HG03571 (cell line): ENCODE measurements around the gene NMBR.
"Not testable (repeated sequence)": the region's sequence is repeated elsewhere in the genome, so short reads cannot be mapped to it uniquely, and the experiment has no call there.

Experiments
- ATAC-seq: cut with Tn5 transposase; IDR thresholded peaks from one replicate; pipeline ENCODE4 v1.9.1; 2021; ENCODE audit not compliant: unreplicated experiment

The NMBR gene

DNA sequence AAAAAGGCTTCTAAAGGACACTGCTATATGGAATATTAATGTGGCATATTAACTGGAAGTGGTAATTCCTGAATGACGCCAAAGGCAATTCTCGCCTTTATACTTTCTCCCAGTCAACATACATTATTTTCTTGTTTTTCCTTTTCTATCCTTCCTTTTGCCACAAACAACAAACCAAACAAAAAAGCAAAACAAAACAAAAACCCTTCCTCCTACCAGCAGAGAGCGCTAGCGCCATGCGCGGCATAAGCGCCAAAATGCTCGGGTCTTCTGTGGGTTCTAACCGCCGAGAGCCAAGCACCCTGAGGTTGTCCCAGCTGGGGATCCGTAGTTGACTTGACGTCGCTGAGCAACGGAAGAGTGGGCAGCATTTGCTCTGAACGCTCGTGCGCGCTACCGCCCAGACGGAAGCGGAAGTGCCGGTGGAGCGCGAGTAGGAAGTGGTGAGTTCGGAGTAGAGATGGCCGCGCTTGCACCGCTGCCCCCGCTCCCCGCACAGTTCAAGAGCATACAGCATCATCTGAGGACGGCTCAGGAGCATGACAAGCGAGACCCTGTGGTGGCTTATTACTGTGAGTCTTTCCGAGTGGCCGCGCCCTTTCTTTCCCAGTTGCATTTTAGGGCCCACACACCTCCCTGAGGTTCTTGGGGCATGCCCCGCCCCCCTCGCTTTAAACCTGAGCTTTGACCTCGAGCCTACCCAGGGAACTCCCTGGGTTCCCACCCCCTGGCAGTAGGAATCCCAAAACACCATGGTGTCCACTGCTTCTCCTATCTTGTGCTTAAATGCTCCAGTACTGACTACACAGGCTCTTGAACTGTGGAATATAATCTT, at the start of gene NMBR, which contains the start of gene VTA1:
Gene NMBR, minus strand, starts transcription at position 295 of the 835 bp plus-strand sequence. CDS start 58,464 bp downstream, outside the sequence.
Gene VTA1, plus strand, starts transcription at position 436 of the 835 bp plus-strand sequence. Its CDS starts 25 bp downstream, at position 461.
- peak; percentile 100 for ATAC-seq

DNA sequence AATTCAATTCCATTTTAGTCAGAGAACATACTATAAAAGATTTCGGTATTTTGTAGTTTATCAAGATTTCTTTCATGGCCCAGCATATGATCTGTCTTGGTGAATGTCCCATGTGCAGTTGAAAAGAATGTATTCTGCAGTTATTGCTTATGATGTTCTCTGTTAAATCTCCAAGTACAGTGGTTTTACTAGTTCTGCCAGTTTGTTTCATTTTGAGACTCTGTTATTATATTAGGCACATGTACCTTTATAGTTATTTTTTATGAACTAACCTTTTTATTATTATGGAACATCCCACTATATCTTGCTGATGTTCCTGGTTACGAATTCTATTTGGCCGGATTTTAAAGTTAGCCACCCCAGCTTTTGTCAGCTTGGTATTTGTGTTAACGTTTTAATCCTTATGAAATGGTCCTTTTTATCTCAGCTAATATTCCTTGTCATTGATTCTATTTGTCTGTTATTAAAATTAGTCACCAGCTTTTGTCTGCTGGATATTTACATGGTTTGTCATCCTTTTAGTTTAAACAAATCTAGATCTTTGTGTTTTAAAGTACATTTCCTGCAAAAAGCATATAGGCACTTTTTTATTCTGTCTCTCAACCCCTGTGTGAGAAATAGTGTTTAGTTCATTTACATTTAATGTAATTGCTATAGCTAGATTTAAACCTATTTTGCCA, 49.1 kb upstream of the NMBR start:
- ATAC-seq = no peak

DNA sequence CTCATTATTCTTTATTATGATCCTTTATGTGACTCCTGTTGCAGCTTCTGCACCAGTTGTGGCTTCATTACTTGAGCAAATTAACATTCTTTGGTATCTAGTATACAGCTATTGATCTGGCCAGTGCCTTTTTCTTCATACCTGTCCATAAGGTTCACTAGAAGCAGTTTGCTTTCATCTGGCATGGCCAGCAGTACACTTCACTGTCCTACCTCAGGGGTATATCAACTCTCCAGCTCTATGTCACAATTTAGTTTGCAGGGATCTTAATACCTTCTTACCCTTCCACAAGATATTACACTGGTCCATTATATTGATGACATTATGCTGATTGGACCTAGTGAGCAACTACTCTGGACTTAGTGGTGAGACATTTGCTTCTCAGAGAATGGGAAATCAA, 46.7 kb upstream of the NMBR start:
- no peak for ATAC-seq

DNA sequence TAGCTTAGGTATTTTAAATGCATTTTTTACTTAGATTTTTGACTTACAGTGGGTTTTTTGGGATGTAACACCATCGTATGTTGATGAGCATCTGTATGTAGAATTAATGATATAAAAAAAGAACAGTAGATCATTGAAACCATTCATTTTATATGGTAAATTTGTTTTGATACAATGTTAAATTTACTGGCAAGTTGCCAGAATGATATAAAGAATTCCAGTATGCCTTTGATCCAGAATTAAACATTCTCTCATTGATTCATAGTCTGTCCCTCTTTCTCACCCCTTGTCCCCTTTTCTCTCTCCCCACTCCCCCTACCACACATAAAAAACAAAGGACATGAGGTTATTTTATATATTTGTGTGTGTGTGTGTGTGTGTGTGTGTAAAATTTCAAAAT, 45.4 kb upstream of the NMBR start:
- no peak for ATAC-seq

DNA sequence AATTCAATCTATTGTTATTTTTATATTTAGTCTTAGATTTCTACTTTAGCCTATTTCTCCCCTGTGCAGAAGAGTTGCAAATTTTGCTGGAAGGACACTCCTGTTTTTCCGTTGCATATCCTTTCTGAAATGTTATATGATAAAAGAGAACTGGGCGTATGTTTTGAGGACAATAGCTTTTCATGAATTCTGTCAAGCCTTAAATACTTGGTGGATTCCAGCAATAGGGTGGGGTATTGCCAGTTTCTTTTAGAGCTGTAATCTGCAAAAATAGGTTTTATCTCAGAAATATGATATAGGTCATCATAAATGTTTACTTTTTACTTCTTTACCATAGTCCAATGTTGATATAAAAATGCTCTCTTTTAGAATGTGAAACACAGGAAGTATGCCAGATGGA, 42.1 kb upstream of the NMBR start:
- no peak for ATAC-seq

DNA sequence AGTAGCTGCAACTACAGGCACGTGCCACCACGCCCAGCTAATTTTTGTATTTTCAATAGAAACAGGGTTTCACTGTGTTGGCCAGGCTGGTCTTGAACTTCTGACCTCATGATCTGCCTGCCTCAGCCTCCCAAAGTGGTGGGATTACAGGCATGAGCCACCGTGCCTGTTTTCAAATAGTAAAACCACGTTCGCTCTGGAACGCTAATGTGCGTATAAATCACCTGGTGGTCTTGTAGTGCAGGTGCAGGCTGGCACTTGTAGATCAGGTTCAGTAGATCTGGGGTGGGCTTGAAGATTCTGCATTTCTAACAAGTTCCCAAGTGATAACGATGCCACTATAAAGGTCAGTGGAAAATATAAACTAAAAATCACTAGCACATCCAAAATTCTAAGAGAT, 41.4 kb upstream of the NMBR start:
- not testable (repeated sequence) for ATAC-seq

DNA sequence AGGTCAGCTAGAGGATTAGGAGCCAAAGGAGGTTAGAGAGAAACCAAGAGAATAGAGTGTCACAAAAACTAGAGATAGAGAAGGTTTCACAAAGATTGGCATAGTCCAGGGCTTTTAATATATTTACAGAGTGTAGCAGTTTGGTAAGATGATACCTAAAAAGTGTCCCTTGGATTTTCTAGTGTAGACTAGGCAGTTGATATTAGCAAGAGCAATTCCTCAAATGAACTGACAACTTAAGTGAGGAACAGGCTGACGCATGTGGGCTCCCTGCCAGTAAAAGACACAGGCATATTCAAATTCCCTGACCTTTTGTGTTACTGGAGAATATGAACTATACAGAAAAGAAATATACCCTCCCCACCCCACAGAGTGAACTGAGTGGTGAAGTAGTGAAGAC, 40.3 kb upstream of the NMBR start:
- ATAC-seq = no peak

DNA sequence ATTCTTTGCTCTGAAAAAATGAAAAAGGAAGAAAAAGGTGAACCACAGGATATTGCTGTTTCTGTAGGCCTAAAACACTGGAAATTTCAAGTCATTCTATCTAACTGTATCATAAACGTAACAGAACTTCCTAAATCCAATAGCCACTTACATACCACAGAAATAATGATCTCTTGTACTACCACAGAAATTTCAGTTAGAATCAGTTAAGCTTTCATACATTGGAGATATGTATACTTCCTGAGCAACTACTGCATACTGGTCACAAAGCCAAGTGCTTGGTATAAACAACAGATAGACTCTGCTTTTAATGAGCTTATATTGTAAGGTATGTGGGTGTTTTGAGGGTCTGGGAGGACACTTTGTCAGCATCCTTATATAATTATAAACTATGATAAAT, 38.7 kb upstream of the NMBR start:
- ATAC-seq = no peak

DNA sequence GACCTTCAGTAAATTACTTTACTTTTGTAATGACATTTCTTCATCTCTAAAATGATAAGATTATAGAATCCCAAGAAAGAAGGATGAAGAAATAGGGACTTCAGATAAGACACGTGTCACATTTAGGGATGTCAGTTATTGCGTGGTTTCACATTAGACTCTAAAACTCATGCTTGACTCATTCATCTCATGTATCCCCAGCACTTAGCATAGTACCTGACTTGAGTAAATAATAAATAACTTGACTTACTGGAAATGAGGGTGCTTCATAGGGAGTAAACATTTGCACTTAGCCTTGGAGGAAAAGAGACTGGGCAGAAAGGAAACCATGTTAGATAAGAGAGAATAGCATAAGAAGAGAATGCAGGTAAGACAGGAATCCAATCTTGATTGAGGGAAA, 37.4 kb upstream of the NMBR start:
- ATAC-seq = no peak

DNA sequence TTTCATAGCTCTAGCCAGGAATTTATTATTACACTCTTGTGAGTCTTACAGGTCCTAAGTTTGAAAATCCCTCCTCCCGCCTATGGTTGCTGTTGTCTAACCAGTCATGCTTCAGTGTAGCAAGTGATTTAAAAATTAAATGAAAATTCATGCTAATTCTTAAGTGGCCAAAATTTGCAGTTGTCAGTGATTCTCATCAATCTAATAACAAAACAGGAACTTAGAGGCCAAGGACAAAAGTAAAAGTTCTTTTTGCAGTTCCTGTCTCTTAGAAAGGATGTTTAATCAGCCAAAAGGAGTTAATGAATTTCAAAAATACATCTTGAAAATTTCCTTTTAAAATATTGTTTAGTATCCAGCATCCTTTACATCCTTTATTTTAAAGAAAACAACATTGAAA, 36.4 kb upstream of the NMBR start:
- ATAC-seq = no peak

DNA sequence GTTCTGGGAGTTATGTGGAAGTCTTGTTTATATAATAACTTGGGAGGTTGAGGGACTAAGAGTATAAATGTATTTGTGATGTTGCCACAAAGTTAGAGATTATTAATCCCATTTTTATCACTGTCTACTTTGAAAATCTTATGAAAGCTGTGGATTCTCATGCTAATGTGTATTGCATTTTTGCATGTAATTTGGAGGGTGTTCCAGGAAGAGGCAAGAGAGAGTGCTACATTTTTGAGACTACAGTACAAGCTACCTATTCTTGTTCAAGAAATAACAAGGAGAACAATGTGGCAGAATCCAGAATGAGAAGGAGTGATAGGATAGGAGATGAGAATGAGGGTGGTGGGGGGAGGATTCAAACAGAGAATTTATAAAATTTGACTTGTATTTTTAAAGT, 35.1 kb upstream of the NMBR start:
- no peak for ATAC-seq

DNA sequence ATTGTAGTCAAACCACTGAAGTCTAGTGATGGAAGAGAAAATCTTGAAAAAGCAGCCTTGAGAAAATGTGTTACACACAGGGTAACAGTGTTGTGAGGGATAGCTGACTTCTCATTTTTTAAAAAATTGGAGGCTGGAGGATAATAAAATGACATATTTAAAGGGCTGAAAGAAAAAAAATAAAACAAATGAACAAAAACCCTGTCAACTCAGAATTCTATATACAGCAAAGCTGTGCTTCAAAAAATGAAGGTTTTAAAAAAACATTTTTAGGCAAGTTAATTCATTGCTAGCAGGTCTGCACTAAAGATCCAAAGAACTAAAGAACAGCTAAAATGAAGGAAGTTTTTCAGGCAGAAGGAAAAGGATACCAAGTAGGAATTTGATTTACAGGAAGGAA, 31.2 kb upstream of the NMBR start:
- ATAC-seq = no peak

DNA sequence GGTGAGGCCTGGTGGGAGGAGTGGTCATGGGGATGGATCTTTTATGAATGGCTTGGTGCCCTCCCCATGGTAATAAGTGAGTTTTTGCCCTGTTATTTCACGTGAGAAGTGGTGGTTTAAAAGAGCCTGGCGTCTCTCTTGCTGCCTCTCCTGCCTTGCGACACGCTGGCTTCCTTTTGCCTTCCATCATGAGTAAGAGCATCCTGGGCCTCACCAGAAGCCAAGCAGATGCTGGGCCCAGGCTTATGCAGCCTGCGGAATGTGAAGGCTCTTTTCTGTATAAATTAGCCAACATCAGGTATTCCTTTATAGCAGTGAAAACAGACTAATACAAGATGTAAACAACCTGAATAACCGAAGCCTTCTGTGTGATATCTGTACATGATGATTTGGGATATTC, 27.8 kb upstream of the NMBR start:
- no peak for ATAC-seq

DNA sequence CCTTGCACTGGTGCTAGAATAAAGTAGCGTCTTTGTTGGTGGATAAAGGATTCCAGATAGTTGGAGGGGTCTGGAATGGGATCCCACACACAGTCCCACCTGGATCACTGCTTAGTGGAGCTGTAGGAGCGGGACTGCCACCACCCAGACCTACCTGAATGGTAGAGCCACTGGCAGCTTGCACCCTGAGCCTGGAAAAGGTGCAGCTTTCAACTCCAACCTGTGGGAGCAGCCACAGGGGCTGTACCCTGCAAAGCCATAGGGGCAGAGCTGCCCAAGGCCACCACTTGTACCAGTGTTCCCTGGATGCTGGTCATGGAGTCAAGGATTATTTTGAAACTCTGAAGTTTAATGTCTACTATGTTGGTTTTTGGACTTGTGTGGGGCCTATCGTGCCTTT, 27.1 kb upstream of the NMBR start:
- no peak for ATAC-seq

DNA sequence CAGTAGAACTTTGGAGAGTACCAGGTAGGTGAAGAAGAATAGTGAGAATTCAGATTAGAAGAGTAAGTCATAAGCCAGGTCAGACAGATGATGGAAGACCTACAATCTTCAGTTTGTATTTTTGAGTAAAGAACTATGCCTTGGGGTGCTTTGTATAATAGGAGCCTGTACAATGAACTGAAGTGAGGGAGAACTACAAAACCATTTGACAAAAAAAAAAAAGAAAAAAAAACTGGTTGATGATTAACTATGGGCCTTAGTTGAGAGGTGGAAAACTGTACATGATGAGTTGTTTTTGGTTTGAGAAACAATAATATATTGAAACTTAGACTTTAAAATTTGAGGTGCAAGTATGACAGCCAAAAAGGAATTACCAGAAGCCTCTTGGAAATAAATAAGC, 25.8 kb upstream of the NMBR start:
- no peak for ATAC-seq

DNA sequence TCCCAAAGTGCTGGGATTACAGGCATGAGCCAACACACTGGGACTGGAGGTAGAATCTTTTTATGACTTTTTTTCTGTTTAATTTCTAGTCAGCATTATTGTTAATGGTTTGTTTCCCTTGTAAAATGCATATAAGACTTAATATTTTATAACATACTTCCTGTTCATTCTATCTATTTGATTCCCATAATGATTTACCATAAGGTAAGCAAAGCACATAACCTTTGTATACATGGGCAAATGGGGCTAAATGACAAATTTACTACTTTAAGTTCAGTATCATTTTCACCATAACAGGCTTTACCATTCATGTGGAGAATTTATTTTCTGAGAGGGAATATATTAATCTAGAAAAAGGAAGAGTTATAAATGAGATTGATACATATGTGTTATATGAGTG, 24.4 kb upstream of the NMBR start:
- ATAC-seq = no peak

DNA sequence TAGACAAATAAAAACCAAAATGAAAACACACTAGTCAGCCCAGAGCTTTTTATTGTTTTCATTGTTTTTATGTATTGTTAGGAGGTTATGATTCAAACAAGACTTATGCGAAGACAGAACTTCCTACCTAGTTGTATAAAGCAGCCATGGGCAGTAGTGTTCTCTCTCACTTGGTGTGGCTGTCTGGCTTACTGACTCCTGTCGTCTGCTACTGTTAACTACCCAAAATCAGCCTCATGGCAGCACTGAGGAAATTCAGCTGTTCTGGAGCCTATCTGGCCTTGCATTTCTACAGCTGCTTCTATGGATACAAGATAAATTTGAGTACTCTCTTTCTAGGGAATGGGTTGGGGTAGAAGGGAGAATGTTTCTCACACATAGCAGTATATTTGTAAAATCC, 20.6 kb upstream of the NMBR start:
- ATAC-seq = no peak

DNA sequence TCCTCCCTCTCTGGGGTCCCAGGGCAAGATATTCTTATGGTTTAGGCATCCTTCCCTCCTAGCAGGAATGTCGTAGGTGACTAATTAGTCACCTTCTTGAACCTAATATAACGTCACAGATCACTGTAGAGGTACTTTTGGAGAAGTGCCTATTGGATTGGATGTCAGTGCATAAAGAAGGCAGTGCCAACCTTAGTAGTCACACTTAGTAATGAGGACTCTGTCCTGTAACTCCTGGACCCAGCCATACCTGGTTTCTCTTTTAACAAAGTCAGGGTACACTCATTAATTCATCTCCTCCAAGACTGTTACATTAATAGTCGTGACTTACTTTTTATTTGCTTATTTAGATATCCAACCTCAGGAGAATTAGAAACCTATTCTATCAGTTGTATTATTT, 20.1 kb upstream of the NMBR start:
- ATAC-seq = no peak

DNA sequence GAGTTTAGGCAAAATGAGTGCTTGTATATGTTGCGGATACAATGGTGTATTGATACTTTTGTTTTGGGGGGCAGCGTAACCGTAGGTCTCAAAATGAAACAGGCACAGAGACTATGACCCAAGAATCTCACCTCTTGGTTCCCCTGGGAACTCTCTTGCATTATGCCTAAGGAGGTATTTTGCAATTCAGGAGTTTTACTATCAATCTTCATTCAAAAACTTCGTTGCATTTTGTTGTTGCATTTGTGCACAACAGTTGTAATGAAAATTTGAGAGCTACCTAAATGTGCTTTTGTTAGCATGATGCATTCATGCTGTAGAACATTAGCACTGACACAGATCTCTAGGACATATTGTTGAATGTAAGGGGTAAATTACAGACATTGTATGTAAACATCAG, 18.3 kb upstream of the NMBR start:
- ATAC-seq = no peak

DNA sequence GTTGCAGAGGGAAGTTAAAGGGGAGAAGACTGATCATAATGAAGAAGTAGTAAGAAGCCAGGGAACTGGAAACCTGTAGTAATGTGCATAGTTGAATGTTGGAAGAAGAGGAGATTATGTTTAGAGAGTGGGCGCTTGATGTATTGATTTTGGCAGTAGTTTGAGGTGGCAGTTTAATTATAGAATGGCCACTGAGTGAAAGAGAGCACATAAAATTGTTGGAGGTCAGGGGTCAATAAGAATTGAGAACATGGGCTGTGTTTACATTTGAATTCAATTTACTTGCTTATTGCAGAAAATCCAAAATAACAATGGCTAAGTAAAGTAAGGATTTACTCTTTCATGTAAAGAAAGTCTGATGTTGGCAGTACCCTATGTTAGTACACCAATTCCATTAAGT, 15.9 kb upstream of the NMBR start:
- no peak for ATAC-seq

DNA sequence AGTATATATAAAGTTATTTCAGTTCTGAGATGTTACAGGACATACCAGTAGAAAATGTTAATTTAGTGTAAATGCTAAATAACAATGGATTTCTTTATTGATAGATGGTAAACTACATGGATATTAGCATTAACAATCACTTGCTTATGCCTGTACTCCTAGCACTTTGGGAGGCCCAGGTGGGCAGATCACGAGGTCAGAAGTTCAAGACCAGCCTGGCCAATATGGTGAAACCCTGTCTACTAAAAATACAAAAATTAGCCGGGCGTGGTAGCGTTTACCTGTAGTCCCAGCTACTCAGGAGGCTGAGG, 9.8 kb upstream of the NMBR start:
- not testable (repeated sequence) for ATAC-seq

DNA sequence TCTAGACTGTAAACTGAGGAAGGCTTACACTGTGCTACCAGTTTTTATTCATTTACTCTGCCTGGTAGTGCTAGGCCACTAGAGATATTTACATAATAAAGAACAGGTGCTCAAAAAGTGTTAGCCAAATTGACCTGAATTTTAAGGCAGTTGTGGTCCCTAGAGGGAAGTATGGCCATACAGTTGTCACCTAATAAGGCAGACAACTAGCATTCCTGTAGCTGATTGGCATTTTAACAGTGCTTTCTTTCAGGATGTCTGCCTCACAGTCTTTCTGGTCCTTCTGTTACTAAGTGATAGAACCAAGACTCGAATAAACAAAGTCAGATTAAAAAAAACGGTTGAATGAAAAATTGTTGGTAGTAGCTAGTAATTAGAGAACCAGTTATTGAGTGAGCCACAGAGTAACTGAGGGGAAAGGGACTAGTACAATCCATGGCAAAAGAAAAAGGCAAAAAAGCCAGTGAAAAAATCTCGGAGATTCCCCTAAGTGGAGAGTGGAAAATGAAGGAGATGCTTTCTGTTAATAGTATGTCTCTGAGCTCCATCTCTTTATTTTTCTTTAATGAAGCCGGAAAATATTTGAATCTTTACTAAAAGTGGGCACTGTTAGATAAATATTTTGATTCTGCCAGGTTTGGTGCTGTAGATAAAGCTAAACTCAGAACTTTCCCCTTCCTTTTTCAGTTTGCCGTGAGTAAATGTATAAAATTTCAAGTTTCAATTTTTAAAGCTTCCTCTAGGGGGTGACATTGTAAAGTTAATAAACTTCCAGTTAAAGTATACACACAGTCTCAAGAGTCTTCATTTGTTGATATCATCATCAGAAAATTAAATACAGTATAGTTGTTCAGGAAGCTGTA, 9.2 kb upstream of the NMBR start:
- ATAC-seq = no peak
